Activated CD8-positive, alpha-beta memory T cell treated with anti-CD3 and anti-CD28 coated beads for 24 hours (primary cell): ENCODE measurements around the gene CLDN20.
A peak's percentile ranks its signal among the peaks of the same experiment; 100 is the strongest.
"Not testable (repeated sequence)": the region's sequence is repeated elsewhere in the genome, so short reads cannot be mapped to it uniquely, and the experiment has no call there.

Experiments used
- DNase-seq: peaks from one replicate; pipeline ENCODE4 v3.0.0-alpha.2; 2020

The CLDN20 gene, protein sequence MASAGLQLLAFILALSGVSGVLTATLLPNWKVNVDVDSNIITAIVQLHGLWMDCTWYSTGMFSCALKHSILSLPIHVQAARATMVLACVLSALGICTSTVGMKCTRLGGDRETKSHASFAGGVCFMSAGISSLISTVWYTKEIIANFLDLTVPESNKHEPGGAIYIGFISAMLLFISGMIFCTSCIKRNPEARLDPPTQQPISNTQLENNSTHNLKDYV

DNA sequence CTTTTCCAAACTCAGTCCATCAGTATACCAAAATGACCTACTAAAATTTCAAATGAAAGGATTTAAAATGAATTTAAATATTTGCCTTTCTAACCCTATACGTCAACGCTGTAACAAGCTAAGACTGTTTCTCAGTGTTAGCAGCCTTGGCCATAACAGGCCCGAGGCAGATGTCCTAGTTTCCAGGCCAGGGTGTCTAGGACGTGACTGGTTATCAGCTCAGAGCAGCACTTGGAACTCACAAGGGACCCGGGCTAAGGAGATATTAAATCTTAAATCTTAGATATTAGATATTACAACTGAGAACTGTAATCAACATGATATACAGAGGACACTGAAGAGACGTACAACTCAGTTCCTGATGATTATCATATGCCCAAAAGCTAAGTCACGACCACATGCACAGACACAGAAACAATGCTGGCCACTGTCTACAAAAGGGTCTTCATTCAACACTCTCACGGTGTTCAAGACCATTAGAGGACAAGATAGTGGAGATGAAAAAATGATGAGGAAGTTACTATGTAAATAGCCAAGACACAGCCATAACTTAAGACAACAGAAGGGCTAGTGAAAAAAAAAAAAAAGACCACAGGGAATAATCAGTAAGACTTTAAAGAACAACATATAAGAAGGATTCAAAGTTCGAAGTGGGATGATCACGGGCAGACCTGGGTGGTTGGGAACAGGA is at the start of gene CLDN20:
Gene CLDN20, plus strand, starts transcription at position 641 of the 691 bp plus-strand sequence. CDS start 11,707 bp downstream, outside the sequence.
- DNase-seq = no peak

DNA sequence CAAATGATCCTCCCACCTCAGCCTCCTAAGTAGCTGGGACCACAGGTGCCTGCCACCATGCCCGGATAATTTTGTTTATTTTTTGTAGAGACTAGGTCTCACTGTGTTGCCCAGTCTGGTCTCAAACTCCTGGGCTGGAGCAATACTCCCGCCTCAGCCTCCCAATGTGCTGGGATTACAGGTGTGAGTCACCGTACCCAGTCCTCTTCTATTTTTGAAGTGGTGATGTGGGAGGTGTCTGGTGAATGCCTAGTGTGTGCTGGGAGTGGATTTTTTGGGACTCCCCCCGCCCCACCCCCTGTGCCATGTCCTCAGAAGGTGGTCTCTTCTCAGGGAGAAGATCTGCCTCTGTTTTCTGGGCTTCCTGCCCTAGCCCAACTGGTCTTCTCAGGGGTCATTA is 47.9 kb upstream of the CLDN20 start:
- no peak for DNase-seq

DNA sequence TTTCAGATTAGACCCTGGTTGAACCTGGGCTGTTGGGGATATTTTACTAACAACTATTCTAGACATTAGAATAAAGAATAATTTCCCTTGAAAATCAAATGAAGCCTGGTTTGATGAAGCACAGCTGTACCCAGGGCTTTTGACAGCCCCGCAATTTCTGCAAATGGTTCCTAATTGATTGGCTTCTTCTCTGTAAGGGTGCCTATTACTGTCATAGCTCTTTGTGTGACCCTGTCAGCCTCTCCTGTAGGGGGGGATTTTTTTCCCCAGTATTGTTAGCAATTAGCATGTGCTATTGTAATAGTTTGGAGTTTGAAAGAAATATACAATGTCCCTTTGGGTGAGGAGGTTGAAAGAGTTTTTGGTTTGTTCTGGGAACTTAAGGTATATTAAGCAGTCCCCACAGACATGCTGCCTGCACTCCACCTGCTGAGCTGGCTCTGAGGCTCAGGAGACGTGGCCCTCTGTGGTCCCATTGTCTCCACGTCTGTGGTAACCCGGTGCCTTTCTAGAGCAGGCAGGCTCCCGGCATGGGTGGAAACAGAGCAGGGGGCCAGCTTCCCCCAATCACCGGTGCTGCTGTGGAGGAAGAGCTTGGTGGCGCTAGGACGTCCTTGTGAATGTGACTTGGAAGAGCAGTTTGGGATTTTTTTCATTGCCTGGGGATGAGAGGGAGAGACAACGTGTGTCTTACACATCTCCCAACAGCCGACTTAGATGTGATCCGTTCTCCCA is 47.3 kb upstream of the CLDN20 start:
- DNase-seq = no peak

DNA sequence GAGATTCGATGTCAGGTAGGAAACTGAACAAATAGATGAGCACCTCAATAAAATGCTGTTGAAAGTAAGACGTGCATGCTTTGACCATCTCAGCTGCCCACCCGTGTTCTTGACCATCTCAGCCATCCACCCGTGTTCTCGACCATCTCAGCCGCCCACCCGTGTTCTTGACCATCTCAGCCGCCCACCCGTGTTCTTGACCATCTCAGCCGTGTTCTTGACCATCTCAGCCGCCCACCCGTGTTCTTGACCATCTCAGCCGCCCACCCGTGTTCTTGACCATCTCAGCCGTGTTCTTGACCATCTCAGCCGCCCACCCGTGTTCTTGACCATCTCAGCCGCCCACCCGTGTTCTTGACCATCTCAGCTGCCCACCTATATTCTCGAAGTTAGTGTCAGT is 45.1 kb upstream of the CLDN20 start:
- DNase-seq = not testable (repeated sequence)

DNA sequence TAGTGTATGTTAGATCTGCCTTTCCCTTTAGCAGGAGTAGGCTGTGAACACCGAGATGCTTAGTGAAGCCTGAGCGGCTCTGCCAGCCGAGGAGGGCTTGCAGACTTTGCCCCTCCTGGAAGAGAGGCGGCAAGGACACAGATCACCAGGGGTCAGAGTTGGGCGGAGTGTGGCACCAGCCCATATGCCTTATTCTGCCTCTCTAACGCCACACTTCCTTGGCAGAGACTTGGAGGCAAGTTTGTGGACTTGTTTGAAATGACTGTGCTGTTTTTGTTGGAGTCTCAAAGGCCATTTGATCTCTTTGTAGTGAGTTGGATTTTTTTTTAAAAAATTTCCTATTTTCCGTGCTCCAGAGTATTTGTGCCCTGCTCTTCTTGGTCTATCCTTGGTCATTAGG is 44.5 kb upstream of the CLDN20 start:
- no peak for DNase-seq

DNA sequence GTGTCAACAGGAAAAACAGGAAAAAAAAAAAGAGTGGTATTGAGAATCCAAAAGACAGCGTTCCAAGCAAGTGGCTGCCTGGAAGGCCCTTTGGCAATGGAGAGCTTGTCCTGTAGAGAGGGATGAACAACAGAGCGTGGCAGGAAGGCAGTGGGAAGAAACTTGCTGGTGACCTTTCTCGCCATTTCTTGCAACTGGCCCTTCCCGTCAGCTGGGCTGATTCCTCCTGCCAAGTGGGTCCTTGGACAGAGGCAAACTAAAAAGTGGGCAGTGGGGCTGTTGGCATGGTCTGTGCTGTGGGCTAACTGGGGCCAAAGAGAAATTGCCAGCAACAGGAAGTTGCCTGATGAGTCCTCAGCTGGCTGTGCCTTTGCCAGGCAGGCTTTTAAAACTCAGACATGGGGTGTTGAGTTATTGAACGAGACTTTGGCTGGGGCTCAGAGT is 43.9 kb upstream of the CLDN20 start:
- no peak for DNase-seq

DNA sequence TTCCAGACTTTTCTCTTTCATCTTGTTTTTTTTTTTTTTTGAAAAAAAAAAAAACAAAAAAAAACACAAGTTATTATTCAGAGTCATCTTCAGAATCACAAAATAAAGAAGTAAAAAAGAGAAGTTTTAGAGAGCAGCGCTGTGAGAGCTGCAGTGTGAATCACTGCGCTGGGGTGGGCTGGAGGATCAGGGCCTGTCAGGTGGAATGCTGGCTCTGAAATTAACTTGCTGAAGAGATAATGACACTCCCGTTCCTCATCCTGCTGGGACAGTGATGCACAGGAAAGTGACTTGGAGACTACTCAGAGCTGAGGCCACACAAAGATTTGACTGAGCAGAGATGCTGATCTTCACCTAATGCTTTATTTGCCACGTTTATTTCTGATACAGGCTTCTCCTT is 42.7 kb upstream of the CLDN20 start:
- DNase-seq = no peak

DNA sequence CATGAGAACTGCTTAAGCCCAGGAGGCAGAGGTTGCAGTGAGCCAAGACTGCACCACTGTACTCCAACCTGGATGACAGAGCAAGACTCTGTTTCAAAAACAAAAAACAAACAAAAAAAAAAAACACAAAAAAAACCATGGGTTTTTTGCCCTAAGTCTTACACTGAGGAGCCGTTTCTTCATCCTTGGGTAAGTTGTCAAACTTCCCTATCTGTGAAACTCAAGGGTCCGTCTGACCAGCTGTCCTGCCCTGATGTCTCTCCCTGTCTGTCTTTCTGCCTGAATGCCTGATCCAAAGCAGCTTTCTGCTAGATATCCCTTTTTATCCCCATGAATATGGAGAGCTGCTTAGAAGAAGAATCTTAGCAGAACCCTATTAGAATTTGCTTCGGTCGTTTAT is 41.3 kb upstream of the CLDN20 start:
- DNase-seq = no peak

DNA sequence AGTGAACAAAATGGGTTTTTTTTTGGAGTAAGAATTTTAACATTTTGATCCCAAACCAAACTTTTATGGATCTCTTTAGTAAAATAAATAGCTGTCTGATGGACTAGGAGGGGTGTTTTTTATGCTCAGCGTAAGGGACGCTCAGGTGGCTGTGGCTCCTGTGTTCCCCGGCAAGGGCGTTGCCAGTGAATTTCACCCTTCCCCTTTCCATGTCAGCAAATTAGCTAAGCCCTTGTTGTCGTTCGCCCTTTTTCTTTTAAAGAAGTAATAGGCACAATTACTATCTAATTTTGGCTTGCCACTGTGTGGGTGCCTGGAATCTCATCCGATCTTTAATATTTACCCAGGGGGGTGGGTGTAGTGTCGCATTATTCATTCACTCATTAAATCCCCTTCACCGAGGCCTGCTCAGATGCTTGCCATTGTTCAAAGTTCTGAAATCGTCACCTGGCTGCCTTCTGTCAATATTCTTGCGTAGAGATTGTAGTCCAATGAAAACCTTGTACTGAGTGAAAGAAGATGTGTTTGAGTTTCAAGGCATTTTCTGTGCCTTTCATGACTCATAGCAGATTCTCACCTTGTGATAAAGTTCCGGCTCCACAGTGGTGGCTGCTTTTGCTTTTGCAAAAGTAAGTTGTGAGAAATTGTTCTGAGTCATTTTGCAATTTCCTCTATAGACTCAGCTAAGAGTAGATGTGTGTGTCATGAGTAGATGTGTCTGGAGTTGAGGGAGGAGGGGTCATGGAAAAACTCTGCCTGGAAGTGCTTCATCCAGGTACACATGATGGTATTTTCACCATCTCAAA is 40.0 kb upstream of the CLDN20 start:
- peak; percentile 62 for DNase-seq

DNA sequence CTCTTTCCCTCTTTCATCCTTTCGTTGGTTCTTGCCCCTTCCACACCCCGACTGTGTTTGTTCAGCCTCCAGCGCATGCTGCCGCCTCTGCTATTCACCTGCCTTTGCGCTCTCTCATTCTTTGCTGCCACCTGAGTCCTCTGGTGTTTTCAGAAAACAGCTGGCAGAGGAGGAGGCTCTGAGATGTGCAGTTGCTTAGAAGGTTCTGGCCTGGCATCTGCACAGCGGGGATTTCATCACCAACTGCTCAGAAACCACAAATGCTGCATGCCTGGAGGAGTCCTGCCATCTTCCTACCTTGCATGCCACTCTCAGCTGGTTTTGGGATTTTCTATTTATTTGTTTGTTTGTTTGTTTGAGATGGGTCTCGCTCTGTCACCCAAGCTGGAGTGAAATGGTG is 39.2 kb upstream of the CLDN20 start:
- no peak for DNase-seq

DNA sequence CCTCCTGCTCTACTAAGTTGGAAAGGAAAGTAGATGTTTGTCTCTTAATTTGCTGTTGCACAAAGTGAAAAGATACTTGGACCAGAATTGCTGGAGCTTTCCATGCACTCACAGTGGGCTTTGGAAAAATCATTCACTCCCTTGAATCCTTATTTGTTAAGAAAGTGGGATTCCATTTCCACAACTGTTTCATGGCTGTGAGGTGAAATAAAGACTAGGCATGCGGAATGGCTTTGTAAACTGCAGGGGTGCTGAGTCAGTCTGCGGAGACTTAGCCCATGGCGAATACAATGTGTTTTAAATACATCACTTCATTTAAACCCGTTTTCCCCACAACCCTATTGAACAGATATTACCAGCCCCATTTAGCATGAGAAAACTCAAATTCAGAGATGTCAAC is 36.8 kb upstream of the CLDN20 start:
- no peak for DNase-seq

DNA sequence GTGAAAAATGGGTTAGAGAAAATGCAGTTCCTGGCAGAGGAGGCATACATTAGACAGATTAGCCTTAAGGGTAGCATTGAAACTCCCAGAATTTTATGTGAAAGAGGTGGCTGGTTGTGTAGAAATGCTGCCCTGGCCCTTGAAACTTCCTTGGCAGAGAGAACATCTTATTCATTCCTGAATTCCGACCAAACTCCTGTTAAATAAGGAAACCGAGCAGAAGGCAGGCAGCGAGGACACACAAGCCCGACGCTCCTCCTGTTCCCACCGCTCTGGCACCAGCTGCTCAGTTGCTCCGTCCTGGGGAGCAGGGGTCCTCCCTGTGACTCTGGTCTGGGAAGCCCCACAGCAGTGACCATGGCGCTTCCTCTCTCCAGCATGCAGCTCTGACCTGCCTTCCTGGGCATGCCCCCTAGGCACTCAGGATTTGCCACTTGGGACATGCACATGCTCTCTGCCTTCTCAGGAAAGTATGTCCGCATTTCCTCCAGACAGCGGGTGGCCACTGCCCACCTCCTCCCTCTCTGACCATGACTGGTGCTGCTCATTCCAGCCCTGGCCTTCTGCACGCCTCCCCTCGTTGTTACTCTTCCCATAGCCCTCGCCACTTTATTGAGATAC is 35.2 kb upstream of the CLDN20 start:
- DNase-seq = no peak

DNA sequence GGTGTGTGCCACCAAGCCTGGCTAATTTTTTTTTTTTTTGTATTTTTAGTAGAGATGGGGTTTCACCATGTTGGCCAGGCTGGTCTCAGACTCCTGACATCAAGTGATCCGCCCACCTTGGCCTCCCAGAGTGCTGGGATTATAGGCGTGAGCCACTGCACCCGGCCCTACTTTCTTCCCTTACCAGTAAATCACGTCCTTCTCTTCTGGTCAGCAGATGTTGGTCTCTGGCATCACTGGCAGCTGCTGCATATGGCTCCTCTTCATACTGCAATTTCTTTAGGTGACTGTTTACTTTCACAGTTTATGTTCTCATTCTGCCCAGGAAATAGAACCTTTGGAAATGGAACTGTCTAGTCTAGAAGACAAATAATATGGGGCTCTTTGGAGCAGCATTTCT is 32.8 kb upstream of the CLDN20 start:
- DNase-seq = not testable (repeated sequence)

DNA sequence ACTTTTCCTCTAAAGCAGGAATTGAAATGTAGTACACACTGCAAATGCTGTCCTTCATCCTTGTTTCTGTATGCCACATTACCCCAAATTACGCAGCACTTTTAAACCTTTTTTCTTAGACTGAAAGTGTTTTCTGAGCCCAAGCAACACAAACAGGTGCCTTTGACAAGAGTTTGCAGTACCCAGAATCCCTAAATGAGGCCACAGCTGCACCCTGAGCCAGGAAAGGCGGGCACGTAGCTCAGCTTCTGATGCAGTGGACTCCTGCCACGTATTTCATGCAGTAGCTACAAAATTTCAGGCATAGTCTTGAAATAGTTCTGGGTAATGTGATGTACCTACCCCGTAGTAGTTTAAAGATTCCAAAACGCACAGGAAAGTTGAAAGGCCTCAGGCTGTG is 31.0 kb upstream of the CLDN20 start:
- no peak for DNase-seq

DNA sequence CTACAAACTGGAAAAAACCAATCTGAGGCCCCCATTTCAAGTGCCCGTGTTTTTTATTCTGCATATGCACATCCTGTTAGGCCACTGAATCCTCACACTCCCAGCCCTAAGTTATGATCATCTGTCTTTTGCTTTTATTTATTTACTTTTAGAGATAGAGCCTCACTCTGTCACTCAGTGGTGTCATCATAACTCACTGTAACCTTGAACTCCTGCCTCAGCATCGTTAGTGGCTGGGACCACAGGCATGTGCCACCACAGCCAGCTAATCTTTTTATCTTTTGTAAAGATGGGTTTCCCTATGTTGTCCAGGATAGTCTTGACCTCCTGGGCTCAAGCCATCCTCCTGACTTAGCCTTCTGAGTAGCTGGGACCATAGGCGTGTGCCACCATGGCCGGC is 29.6 kb upstream of the CLDN20 start:
- no peak for DNase-seq

DNA sequence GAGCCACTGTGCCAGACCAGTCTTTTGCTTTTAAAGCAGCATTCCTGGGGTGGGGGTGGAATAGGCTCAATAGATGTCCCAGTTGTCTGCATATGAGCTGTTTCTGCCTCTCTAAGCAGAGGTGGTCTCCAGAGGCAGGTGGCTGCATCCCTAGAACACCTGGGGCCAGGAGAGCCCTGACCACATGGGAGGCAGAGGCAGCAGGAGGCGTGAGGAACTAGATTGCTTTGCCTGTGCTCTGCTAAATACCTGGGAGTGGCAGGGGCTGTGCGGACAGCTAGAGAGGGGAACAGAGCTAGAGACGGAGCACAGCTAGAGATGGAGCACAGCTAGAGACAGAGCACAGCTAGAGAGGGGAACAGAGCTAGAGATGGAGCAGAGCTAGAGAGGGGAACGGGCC is 29.1 kb upstream of the CLDN20 start:
- DNase-seq = no peak

DNA sequence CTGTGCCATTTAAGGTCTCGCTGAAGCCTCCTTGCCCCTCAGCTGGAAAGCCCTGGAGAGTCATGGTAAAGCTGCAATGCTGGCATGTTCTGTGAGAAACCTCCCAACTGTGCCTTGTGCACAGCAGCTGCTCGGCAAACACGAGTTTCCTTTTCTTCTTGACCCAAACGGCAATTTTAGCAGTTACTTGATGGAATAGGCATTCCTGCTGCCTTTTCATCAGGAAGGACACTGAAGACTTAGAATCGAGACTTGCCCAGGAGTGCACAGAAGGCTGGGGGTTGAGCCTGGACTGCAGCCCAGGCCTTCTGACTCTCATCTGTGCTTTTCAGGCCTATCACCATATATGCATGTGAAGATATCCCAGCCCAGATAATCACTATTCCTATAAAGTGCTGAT is 28.7 kb upstream of the CLDN20 start:
- no peak for DNase-seq

DNA sequence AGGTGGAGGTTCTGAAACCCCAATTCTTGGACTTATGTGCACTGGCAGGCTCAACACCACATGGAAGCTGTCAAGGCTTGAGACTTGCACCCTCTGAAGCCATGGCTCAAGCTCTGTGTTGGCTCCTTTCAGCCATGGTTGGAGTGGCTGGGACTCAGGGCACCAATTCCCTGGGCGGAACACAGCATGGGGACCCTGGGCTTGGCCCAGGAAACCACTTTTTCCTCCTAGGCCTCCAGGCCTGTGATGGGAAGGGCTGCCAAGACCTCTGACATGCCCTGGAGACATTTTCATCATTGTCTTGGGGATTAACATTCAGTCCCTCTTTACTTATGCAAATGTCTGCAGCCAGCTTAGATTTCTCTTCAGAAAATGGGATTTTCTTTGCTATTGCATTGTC is 26.2 kb upstream of the CLDN20 start:
- no peak for DNase-seq

DNA sequence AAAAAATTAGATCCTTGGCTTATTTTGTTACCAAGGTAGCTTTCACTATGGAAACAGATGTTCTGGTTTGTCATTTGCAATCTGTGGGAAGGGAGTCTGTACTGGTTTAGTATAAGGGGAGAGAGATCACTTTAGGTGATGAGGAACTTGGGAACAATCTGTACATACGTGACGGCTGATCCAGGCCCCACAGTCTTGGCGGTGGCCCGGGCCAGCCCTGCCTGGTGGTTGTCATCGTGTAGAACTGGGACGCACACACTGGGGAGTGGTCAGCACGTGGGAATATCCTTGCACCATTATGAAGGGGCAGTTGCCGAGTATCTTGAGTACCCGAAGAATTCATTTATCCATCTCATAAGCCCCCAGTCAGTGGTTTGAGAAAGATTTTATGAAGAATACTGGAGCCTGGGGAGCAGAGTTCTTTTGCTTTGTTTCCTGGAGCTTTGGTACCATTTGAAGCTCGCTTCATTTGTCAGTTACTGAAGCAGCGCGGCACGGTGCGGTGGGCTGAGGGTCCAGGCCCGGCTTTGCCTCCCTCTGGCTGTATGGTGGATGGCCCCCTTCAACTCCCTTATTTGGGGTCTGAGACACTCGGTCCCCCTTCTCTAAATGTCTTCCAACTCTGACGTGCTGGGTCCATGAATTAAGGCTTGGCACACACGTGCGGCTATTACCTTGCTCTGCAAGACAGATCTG is 22.8 kb upstream of the CLDN20 start:
- no peak for DNase-seq

DNA sequence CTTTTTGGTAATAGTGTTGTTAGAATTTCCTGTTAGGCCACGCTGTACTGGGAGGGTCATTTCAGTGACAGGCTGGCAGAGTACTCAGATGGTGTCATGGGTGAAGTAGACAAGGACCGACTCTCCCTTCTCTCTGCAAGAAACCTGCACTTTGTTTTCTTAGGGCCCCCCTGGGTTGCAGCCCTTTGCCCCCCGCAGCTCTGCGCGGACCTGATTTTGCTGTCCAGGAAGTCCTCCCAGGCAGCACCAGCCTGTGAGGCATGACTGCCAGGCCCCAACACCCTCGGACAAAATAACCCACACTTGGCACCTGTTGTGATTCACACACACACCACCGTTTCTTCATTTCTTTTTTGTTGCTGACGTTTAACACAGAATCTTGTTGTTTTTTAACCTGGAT is 21.8 kb upstream of the CLDN20 start:
- no peak for DNase-seq

DNA sequence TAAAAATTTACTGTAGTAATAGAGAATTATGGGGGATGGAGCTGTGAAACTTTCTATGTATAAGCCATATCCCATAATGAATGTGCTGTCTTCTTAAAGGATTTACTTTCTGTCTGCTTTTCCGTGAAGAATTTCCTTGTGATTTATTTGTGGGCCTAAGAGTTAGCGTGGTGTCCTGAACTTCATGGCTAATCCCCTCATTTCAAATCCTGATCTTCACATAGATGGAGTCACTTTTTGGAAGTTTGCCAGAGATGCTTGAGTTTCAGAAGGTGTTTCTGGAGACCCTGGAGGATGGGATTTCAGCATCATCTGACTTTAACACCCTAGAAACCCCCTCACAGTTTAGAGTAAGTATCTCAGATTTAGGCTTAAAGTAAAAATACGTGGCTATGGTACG is 19.4 kb upstream of the CLDN20 start:
- DNase-seq = no peak

DNA sequence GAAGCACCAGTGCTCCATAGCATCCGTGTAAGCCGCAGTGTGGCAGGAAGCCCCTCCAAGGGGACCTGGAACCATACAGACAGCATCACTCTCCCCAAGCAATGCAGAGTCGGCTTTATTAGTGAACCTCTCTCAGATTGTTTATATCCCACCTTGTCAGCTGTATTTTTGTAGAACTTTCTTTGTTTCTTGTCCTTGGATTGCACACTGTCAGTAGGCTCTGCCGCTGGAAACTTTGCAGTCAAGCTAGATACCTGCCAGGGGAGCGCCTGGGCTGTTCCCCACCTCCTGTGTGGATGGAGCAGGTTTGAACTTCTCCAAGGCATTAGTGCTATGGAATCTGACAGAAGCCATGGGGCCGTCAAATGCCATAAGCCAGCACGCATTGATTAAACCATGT is 18.6 kb upstream of the CLDN20 start:
- no peak for DNase-seq
